Tibial nerve (tissue), 4 donors: ENCODE results near the gene CPN1.

Experiments used
- CTCF ChIP-seq, 5 experiments: fragments of 200-600 bp in 3 of 5; fragments of 450-650 bp in 2 of 5; sonication (generic) in 3 of 5; IDR thresholded peaks; one replicate each; pipeline ENCODE4 v1.5.1; 2016 to 2019; ENCODE audit warnings: antibody characterized with exemption in 5 of 5, mild to moderate bottlenecking in 3 of 5, moderate library complexity in 2 of 5
- EP300 ChIP-seq, 2 donors: sonication (generic); formaldehyde crosslinking; IDR thresholded peaks; one replicate each; pipeline ENCODE4 v1.6.1; 2017; ENCODE audit warnings: antibody characterized with exemption in 2 of 2, mild to moderate bottlenecking in 1 of 2
- POLR2A ChIP-seq, 2 donors: fragments of 450-650 bp; IDR thresholded peaks; one replicate each; pipeline ENCODE4 v1.6.1; 2017; ENCODE audit warnings: antibody characterized with exemption in 2 of 2, mild to moderate bottlenecking in 2 of 2, moderate library complexity in 2 of 2

DNA sequence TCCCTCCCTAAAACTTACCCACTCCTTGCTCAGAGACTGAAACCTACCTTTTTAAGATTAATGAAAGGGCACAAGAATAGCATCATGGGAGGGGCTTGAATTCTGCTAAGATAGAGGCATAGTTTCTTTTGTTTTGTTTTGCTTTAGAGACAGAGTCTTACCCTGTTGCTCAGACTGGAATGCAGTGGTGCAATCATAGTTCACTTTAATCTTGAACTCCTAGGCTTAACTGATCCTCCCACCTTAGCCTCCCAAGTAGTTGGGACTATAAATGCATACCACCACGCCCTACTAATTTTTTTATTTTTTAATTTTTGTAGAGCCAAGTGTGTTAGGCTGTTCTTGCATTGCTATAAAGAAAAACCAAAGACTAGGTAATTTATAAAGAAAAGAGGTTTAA, 54.3 kb downstream of the CPN1 start:
- no peak for TF ChIP-seq CTCF (IDR thresholded peaks at IDR 0.05)
- TF ChIP-seq POLR2A (IDR thresholded peaks at IDR 0.05): no peak
- TF ChIP-seq EP300 (IDR thresholded peaks at IDR 0.05): no peak
